Colonic mucosa (tissue), 4 donors: ENCODE measurements around the gene PLSCR4. TPM values are rescaled to one million over a fixed set of nuclear protein-coding genes. Genes with fewer than 3 reads are reported as not detected.

Experiments used
- DNase-seq: peaks from one replicate; pipeline ENCODE4 v3.0.0-alpha.2; 2020
- H3K27ac ChIP-seq: fragments of 200-600 bp; one replicate; pipeline ENCODE4 v1.8.0; 2021
- H3K27me3 ChIP-seq: fragments of 200-600 bp; one replicate; pipeline ENCODE4 v1.8.0; 2021
- H3K36me3 ChIP-seq: fragments of 200-600 bp; one replicate; pipeline ENCODE4 v1.8.0; 2021
- H3K4me1 ChIP-seq: fragments of 200-600 bp; one replicate; pipeline ENCODE4 v1.8.0; 2021; ENCODE audit warnings: mild to moderate bottlenecking
- H3K4me3 ChIP-seq: fragments of 200-600 bp; one replicate; pipeline ENCODE4 v1.8.0; 2021
- H3K9ac ChIP-seq, 2 donors: one replicate each; pipeline ENCODE4 v1.7.0; 2013; ENCODE audit warnings: control low read depth in 2 of 2, low read depth in 2 of 2, low read length in 2 of 2
- H3K9me3 ChIP-seq: fragments of 200-600 bp; one replicate; pipeline ENCODE4 v1.8.0; 2021
- intact Hi-C: fragments of 100-400 bp; cut with DNase I; formaldehyde crosslinking; loops from one replicate; pipeline ENCODE4 v1.14.1; 2022
- total RNA-seq, 2 donors: library from RNA; stranded (reverse); fragmentation: NEBNext Ultra II Directional in 1 of 2; extraction: Animal tissue kit (Norgen Biotek cat#: 25700) in 1 of 2; gene quantifications; one replicate each; pipeline ENCODE4 v1.2.1, GENCODE V29; 2021
- TF ChIP-seq, protein P1 (sequence below): fragments of 200-600 bp; IDR thresholded peaks from one replicate; pipeline ENCODE4 v1.8.0; 2022; ENCODE audit warnings: antibody characterized with exemption, mild to moderate bottlenecking
- donor health status: healthy.
- donor health status: DM: no; HTN: no; CAD: no.
- donor health status: DM: no; HTN: no; CAD: no.

PLSCR4 gene
- total RNA-seq, 2 donors from 2014 or later: 20.1 to 54.8 TPM

DNA sequence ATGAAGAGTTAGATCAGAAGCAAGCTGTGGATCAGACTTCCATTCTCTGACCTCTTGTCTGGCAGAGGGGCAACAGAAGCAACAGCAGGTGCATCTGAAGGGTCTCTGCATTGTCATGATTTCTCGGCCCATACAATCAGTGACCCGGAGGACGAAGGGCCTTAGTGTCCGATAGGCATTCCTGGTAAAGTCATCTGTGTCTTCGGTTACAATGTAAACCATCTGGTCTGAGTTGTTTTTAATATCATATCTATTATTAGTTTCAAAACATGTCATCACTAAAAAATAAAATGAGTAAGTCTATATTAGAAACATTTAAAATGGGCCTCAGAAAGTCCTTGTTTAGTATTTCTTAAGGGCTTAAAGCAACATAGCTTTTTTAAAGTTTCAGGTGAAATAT lies 51.1 kb downstream of the PLSCR4 start:
- TF ChIP-seq, protein P1, sequence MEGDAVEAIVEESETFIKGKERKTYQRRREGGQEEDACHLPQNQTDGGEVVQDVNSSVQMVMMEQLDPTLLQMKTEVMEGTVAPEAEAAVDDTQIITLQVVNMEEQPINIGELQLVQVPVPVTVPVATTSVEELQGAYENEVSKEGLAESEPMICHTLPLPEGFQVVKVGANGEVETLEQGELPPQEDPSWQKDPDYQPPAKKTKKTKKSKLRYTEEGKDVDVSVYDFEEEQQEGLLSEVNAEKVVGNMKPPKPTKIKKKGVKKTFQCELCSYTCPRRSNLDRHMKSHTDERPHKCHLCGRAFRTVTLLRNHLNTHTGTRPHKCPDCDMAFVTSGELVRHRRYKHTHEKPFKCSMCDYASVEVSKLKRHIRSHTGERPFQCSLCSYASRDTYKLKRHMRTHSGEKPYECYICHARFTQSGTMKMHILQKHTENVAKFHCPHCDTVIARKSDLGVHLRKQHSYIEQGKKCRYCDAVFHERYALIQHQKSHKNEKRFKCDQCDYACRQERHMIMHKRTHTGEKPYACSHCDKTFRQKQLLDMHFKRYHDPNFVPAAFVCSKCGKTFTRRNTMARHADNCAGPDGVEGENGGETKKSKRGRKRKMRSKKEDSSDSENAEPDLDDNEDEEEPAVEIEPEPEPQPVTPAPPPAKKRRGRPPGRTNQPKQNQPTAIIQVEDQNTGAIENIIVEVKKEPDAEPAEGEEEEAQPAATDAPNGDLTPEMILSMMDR: no peak

DNA sequence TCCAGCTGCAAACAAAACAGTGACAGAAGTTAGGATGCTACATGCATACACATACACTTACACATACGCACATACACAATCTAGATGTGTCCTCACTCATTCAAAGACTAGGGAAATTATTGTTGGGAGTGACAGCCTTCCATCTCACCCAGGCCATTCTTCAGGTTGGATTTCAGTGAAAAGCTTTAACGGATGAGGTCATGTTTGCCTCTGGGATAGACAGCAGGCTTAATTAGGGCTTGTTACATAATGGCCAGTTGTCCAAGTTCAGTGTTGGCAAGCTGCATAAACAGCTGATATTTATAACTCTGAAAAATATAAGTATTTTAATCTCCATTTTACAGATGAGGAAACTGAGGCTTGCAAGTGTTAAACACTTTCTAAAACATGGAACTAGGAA lies 54.1 kb downstream of the PLSCR4 start:
- TF ChIP-seq, protein P1: no peak
- Histone ChIP-seq H3K4me3 (no peak overlapping the region), H3K36me3 (no peaks in the 10 kb centered on the region), H3K27me3 (no peaks in the 10 kb centered on the region), H3K4me1 (no peaks in the 10 kb centered on the region), H3K9me3 (no peaks in the 10 kb centered on the region), H3K27ac (no peak overlapping the region), H3K9ac (no peak overlapping the region)
- intact Hi-C loops: no loop called here
- no peak for DNase-seq

More for the DNA sequence above, 51.1 kb downstream of the PLSCR4 start:
- Histone ChIP-seq H3K4me1 (no peaks in the 10 kb centered on the region), H3K36me3 (no peaks in the 10 kb centered on the region), H3K9ac (no peak overlapping the region), H3K9me3 (no peaks in the 10 kb centered on the region), H3K27ac (no peak overlapping the region), H3K27me3 (no peaks in the 10 kb centered on the region), H3K4me3 (no peak overlapping the region)
- intact Hi-C loops: loop anchor here (10.0 kb wide), 1 partner anchor 385 kb away; no protein-coding TSS in a partner anchor
- DNase-seq: no peak

DNA sequence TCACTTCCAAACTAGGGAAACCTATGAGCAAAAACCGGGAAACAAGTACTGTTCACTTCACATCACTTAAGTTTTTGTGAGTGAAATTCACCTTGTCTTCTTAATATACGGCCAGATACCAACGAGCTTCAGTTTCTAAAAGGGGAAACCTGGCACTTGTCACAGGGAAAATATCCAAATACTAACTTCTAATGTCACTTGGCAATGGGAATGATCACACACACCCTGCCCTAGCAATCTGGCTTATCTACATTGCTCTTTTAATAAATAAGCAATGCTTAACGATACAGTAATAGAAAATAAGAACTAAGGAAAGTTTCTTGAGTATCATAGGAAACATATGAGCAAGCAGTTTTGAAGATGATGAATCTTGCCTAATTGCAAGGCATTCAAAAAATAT lies 55.3 kb downstream of the PLSCR4 start:
- TF ChIP-seq, protein P1: no peak
- Histone ChIP-seq H3K27me3 (no peaks in the 10 kb centered on the region), H3K9me3 (no peaks in the 10 kb centered on the region), H3K36me3 (no peaks in the 10 kb centered on the region), H3K4me3 (no peak overlapping the region), H3K27ac (no peak overlapping the region), H3K4me1 (no peaks in the 10 kb centered on the region), H3K9ac (no peak overlapping the region)
- no peak for DNase-seq
- intact Hi-C loops: no loop called here

DNA sequence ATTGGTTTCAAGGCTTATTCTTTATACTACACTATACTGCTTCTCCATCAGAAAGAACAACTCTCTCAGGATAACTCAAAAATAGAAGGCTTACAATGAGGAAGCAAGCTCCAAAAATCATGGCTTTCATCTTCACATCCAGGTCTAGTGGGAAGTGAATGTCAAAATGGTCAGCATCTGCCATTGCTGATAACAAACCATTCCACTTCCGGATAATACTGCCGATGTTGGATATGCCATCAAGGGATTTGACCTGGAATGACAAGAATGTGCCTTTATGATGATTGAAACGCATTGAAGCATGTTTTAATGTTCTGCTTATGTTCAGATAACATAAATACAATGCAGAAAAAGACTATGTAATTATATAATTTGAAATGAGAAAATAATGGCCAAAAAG lies 55.9 kb downstream of the PLSCR4 start:
- no peak overlapping the region for H3K4me3 ChIP-seq
- intact Hi-C loops: no loop called here
- no peaks in the 10 kb centered on the region for H3K4me1 ChIP-seq
- no peaks in the 10 kb centered on the region for H3K36me3 ChIP-seq
- no peak for DNase-seq
- H3K27me3 ChIP-seq: no peaks in the 10 kb centered on the region
- TF ChIP-seq, protein P1: no peak
- H3K27ac ChIP-seq: no peak overlapping the region
- no peak overlapping the region for H3K9ac ChIP-seq
- no peaks in the 10 kb centered on the region for H3K9me3 ChIP-seq

DNA sequence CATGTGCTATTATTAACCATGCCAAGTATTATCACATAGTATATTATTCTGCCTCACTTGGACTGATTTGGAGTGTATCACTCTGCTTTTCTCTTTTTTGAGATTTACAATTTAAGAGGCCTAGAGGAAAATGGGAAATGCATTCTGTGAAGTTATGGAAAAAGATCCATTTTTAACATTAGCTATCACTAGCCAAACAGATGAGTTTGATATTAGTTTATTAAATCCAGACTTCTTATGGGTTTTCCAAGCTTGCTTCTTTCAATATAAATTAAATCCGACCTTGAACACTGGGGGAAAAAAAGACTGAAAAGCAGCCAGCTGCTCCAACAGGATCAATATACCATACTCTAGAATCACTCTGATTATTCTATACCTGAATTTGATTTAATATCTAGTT lies 59.9 kb downstream of the PLSCR4 start:
- H3K27me3 ChIP-seq: no peaks in the 10 kb centered on the region
- H3K9ac ChIP-seq: no peak overlapping the region
- no peak overlapping the region for H3K4me3 ChIP-seq
- no peak overlapping the region for H3K27ac ChIP-seq
- H3K4me1 ChIP-seq: no peaks in the 10 kb centered on the region
- DNase-seq: no peak
- TF ChIP-seq, protein P1: no peak
- H3K9me3 ChIP-seq: no peaks in the 10 kb centered on the region
- intact Hi-C loops: no loop called here
- no peaks in the 10 kb centered on the region for H3K36me3 ChIP-seq
